Measurements from ENCODE around the gene THEM4. TPM values are rescaled to one million over a fixed set of nuclear protein-coding genes. Genes with fewer than 3 reads are reported as not detected.
A peak's percentile ranks its signal among the peaks of the same experiment; 100 is the strongest.

Gene THEM4
- total RNA-seq, 1 donor from 2014 or later: 12.3 TPM

- no peak for DNase-seq (ENCODE audit: extremely low spot score, unreplicated experiment)
- Mint-ChIP-seq H3K27ac (ENCODE audit: unreplicated experiment) (no peak overlapping the region), H3K36me3 (ENCODE audit: unreplicated experiment) (no peaks in the 10 kb centered on the region), H3K4me3 (ENCODE audit: unreplicated experiment) (no peak overlapping the region), H3K27me3 (ENCODE audit: unreplicated experiment) (no peaks in the 10 kb centered on the region), H3K4me1 (ENCODE audit: unreplicated experiment) (peaks cover 31% of the 10 kb centered on the region), H3K9me3 (ENCODE audit: unreplicated experiment) (no peaks in the 10 kb centered on the region)
- TF ChIP-seq CTCF (IDR thresholded peaks at IDR 0.05): no peak
Observed at GRCh38 chr1:151942882-151943281, 33.6 kb upstream of the THEM4 start.

GRCh38 chr1:151940541-151940940 lies 31.2 kb upstream of the THEM4 start:
- no peak for DNase-seq (ENCODE audit: extremely low spot score, unreplicated experiment)
- TF ChIP-seq CTCF (IDR thresholded peaks at IDR 0.05): no peak
- H3K4me3 Mint-ChIP-seq (ENCODE audit: unreplicated experiment): no peak overlapping the region
- H3K4me1 Mint-ChIP-seq (ENCODE audit: unreplicated experiment): peaks cover 19% of the 10 kb centered on the region
- H3K9me3 Mint-ChIP-seq (ENCODE audit: unreplicated experiment): no peaks in the 10 kb centered on the region
- peak overlapping the region; percentile 83 for H3K27ac Mint-ChIP-seq (ENCODE audit: unreplicated experiment)
- H3K27me3 Mint-ChIP-seq (ENCODE audit: unreplicated experiment): peaks cover 2% of the 10 kb centered on the region
- no peaks in the 10 kb centered on the region for H3K36me3 Mint-ChIP-seq (ENCODE audit: unreplicated experiment)

GRCh38 chr1:151939779-151940178 lies 30.5 kb upstream of the THEM4 start:
- peaks cover 2% of the 10 kb centered on the region for H3K27me3 Mint-ChIP-seq (ENCODE audit: unreplicated experiment)
- no peaks in the 10 kb centered on the region for H3K36me3 Mint-ChIP-seq (ENCODE audit: unreplicated experiment)
- H3K4me3 Mint-ChIP-seq (ENCODE audit: unreplicated experiment): no peak overlapping the region
- H3K27ac Mint-ChIP-seq (ENCODE audit: unreplicated experiment): no peak overlapping the region
- no peaks in the 10 kb centered on the region for H3K9me3 Mint-ChIP-seq (ENCODE audit: unreplicated experiment)
- TF ChIP-seq CTCF (IDR thresholded peaks at IDR 0.05): no peak
- no peak for DNase-seq (ENCODE audit: extremely low spot score, unreplicated experiment)
- peaks cover 17% of the 10 kb centered on the region for H3K4me1 Mint-ChIP-seq (ENCODE audit: unreplicated experiment)

GRCh38 chr1:151939141-151939540 lies 29.8 kb upstream of the THEM4 start:
- no peak overlapping the region for H3K4me3 Mint-ChIP-seq (ENCODE audit: unreplicated experiment)
- H3K4me1 Mint-ChIP-seq (ENCODE audit: unreplicated experiment): peaks cover 16% of the 10 kb centered on the region
- H3K9me3 Mint-ChIP-seq (ENCODE audit: unreplicated experiment): no peaks in the 10 kb centered on the region
- no peak overlapping the region for H3K27ac Mint-ChIP-seq (ENCODE audit: unreplicated experiment)
- no peaks in the 10 kb centered on the region for H3K36me3 Mint-ChIP-seq (ENCODE audit: unreplicated experiment)
- H3K27me3 Mint-ChIP-seq (ENCODE audit: unreplicated experiment): peaks cover 2% of the 10 kb centered on the region
- no peak for TF ChIP-seq CTCF (IDR thresholded peaks at IDR 0.05)
- no peak for DNase-seq (ENCODE audit: extremely low spot score, unreplicated experiment)

- Mint-ChIP-seq H3K4me3 (ENCODE audit: unreplicated experiment) (no peak overlapping the region), H3K27ac (ENCODE audit: unreplicated experiment) (no peak overlapping the region), H3K36me3 (ENCODE audit: unreplicated experiment) (no peaks in the 10 kb centered on the region), H3K9me3 (ENCODE audit: unreplicated experiment) (no peaks in the 10 kb centered on the region), H3K27me3 (ENCODE audit: unreplicated experiment) (peaks cover 21% of the 10 kb centered on the region), H3K4me1 (ENCODE audit: unreplicated experiment) (peaks cover 17% of the 10 kb centered on the region)
- DNase-seq (ENCODE audit: extremely low spot score, unreplicated experiment): no peak
- no peak for TF ChIP-seq CTCF (IDR thresholded peaks at IDR 0.05)
Observed at GRCh38 chr1:151936653-151937052, 27.3 kb upstream of the THEM4 start.

Measured in osteocyte (in vitro differentiated cells).